Measurements from ENCODE around the gene ABCC1.

Gene ABCC1

DNA sequence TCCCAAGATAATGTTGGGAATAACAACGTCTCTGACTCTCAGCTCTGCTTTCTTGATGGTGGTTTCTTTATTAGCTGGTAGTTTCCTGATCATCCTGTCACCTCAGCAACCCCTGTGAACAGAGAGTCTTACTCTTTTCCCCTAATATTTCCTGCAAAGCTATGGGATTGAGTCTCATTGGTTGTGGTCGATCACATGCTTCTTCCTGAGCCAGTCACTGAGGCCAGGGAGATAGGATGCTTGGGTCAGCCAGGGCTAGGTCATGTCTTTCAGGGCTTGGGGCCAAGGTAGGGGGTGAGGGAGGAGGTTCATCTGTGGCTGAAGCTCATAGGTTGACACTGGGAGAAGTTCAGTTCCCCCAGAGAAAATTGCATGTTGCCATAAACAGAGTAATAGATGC lies 114.3 kb downstream of the ABCC1 start:
- no peak for DNase-seq (ENCODE audit: low read depth, low spot score)
- no peak overlapping the region for H3K4me3 ChIP-seq (ENCODE audit: low read depth, low read length)
- TF ChIP-seq, protein P1, sequence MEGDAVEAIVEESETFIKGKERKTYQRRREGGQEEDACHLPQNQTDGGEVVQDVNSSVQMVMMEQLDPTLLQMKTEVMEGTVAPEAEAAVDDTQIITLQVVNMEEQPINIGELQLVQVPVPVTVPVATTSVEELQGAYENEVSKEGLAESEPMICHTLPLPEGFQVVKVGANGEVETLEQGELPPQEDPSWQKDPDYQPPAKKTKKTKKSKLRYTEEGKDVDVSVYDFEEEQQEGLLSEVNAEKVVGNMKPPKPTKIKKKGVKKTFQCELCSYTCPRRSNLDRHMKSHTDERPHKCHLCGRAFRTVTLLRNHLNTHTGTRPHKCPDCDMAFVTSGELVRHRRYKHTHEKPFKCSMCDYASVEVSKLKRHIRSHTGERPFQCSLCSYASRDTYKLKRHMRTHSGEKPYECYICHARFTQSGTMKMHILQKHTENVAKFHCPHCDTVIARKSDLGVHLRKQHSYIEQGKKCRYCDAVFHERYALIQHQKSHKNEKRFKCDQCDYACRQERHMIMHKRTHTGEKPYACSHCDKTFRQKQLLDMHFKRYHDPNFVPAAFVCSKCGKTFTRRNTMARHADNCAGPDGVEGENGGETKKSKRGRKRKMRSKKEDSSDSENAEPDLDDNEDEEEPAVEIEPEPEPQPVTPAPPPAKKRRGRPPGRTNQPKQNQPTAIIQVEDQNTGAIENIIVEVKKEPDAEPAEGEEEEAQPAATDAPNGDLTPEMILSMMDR (IDR thresholded peaks at IDR 0.05; ENCODE audit: insufficient read depth, low read length, missing control alignments): no peak
- CTCF ChIA-PET: interaction anchor here (0.8 to 1.3 kb wide), 3 partner anchors 9 to 12 kb away, joined by 3 read pairs; no protein-coding TSS in a partner anchor
- POLR2A ChIA-PET: no interaction called here

DNA sequence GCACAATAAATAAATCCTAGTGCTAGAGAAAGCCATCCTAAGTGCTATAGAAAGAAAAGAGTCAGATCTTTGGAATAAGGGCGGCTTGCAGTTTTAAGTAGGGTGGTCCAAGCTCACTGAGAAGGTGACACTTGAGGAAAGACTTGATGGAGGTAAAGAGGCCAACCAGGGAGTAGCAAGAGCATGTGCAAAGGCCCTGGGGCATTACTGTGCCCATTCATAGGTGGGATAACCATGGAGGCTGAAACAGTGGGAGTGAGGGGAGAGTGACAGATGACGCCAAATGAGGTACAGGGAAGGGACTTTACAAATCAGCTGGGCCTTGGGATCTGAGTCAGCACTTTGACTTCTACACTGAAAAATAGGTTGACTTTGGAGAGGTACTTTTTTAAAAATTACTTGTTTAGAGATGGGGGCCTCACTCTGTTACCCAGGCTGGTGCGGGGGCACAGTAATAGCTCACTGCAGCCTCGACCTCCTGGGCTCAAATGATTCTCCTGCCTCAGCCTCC lies 115.5 kb downstream of the ABCC1 start:
- H3K4me3 ChIP-seq (ENCODE audit: low read depth, low read length): no peak overlapping the region
- POLR2A ChIA-PET: no interaction called here
- TF ChIP-seq, protein P1 (IDR thresholded peaks at IDR 0.05; ENCODE audit: insufficient read depth, low read length, missing control alignments): no peak
- no peak for DNase-seq (ENCODE audit: low read depth, low spot score)
- CTCF ChIA-PET: interaction anchor here (1.6 kb wide), 1 partner anchor 13 kb away, joined by 4 read pairs; no protein-coding TSS in a partner anchor

DNA sequence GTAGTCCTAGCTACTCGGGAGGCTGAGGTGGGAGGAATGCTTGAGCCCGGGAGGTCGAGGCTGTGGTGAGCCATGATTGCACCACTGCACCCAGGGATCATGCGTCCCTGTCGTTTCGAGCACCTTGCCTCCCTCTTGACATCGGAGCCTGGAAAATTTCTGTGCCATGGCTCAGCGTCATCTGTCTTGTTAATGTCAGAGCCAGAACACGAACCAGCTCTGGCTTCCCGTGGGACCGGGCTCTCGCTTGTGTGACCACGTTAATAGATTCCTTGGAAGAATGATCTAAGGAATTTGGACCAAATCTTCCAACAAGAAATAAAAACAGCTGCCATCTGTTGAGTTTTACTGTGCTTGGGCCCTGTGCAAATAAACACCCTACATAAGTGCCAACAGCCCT lies 117.7 kb downstream of the ABCC1 start:
- ChIA-PET CTCF (no interaction called here), POLR2A (no interaction called here)
- no peak overlapping the region for H3K4me3 ChIP-seq (ENCODE audit: low read depth, low read length)
- no peak for DNase-seq (ENCODE audit: low read depth, low spot score)
- TF ChIP-seq, protein P1 (IDR thresholded peaks at IDR 0.05; ENCODE audit: insufficient read depth, low read length, missing control alignments): no peak

DNA sequence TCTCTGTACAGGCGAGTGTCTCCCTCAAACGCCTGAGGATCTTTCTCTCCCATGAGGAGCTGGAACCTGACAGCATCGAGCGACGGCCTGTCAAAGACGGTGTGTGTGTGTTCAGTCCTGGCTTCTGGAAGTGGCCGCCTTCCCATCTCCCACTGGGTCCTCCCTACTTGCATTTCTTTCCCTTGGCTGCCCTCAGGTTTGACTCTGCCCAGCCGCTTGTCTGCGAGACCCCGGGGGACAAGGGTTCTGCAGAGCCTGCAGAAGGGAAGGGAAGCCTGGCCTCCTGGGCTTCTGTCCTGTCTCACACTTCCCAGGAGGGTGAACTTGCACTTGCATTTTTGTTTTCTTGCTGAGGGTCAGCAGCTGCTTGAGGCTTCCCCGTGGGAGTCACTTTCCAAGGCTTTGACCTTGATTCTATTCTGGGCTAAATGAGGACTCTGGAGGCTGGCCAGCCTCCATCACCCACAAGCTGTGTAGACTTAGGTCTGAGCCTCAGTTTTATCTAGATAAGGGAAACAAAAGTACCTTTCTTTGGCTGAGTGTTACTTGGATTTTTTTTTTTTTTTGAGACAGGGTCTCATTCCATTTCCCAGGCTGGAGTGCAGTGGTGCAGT lies 122.3 kb downstream of the ABCC1 start:
- POLR2A ChIA-PET: no interaction called here
- TF ChIP-seq, protein P1 (IDR thresholded peaks at IDR 0.05; ENCODE audit: insufficient read depth, low read length, missing control alignments): no peak
- no peak overlapping the region for H3K4me3 ChIP-seq (ENCODE audit: low read depth, low read length)
- CTCF ChIA-PET: interaction anchor here (0.6 to 1.6 kb wide), 3 partner anchors 10 to 18 kb away, joined by 3 read pairs; no protein-coding TSS in a partner anchor
- DNase-seq (ENCODE audit: low read depth, low spot score): no peak

DNA sequence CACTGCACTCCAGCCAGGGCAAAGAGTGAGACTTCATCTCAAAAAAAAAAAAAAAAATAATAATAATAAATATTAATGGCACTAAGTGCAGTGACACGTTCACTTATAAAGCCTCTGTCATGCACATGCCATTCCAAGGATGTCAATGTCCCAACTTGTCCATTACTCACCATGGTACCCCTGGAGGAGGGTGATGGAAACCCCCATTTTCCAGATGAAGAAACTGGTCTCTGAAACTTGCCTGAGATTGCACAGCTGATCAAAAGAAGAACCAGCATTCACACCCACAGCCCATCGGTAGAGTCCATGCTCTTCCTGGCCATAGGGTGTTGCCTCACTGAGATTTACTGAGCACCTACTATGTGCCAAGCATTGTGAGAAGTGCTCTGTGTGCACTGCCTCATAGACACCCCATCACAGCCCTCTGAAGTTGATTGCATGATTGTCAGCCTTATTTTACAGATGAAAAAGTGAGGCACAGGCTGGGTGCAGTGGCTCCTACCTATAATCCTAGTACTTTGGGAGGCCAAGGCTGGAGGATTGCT lies 123.7 kb downstream of the ABCC1 start:
- no peak for DNase-seq (ENCODE audit: low read depth, low spot score)
- no peak overlapping the region for H3K4me3 ChIP-seq (ENCODE audit: low read depth, low read length)
- POLR2A ChIA-PET: interaction anchor here (1.7 kb wide), 1 partner anchor 51 kb away, joined by 3 read pairs; no protein-coding TSS in a partner anchor
- TF ChIP-seq, protein P1 (IDR thresholded peaks at IDR 0.05; ENCODE audit: insufficient read depth, low read length, missing control alignments): no peak
- CTCF ChIA-PET: no interaction called here
